Placental epithelial cell (primary cell): Measurements from ENCODE around the gene CD70. TPM values are rescaled to one million over a fixed set of nuclear protein-coding genes. Genes with fewer than 3 reads are reported as not detected.

ENCODE experiments used
- small RNA-seq: library from RNA; depleted of rRNA; stranded (forward); fragments of <200 nt; gene quantifications from one replicate; pipeline ENCODE3, GENCODE V24; 2012
- total RNA-seq: library from RNA; depleted of rRNA; stranded (reverse); fragments of >200 nt; gene quantifications from 2 replicates; pipeline ENCODE4 v1.2.3, GENCODE V29; 2012

CD70 gene
- not detected in 2 replicates for total RNA-seq

GRCh38 chr19:6590827-6591319 is at the start of gene CD70:
Gene CD70 (minus strand): TSS chr19:6591150. CDS start chr19:6591002, 148 bp downstream.

Small RNA genes lying within 50 kb of the gene (small RNA-seq; reads per million reads assigned to genes)
- not detected for gene RF00019

Other genes with a start within 250 kb of the CD70 start
- gene CLPP, start 229.6 kb downstream of the CD70 start, total RNA-seq, result 32.2 and 56.3 TPM in 2 replicates
- gene ALKBH7, start 218.4 kb downstream of the CD70 start, total RNA-seq, result 71.4 and 73.0 TPM in 2 replicates
- 1.2 and 1.4 TPM in 2 replicates for gene PSPN, start 215.2 kb downstream of the CD70 start, total RNA-seq
- gene GTF2F1, start 198.0 kb downstream of the CD70 start, total RNA-seq, result 43.7 and 70.3 TPM in 2 replicates
- 79.7 and 92.4 TPM in 2 replicates for gene KHSRP, start 166.3 kb downstream of the CD70 start, total RNA-seq
- not detected in 2 replicates for gene SLC25A41, start 157.4 kb downstream of the CD70 start, total RNA-seq
- 4.7 and 5.4 TPM in 2 replicates for gene SLC25A23, start 131.4 kb downstream of the CD70 start, total RNA-seq
- gene CRB3, start 126.9 kb downstream of the CD70 start, total RNA-seq, result 0.39 and 0.65 TPM in 2 replicates
- gene DENND1C, start 109.4 kb downstream of the CD70 start, total RNA-seq, result not detected in 2 replicates
- not detected in 2 replicates for gene TUBB4A, start 88.8 kb downstream of the CD70 start, total RNA-seq
- gene TNFSF9, start 60.1 kb downstream of the CD70 start, total RNA-seq, result not detected in 2 replicates
- gene TNFSF14, start 79.0 kb upstream of the CD70 start, total RNA-seq, result not detected in 2 replicates
- gene C3, start 129.5 kb upstream of the CD70 start, total RNA-seq, result 0.33 TPM in 1 of 2 replicates, not detected in the other
- gene GPR108, start 146.4 kb upstream of the CD70 start, total RNA-seq, result 47.0 and 53.4 TPM in 2 replicates
- 136 and 162 TPM in 2 replicates for gene TRIP10, start 148.5 kb upstream of the CD70 start, total RNA-seq
- 50.3 and 105 TPM in 2 replicates for gene SH2D3A, start 176.3 kb upstream of the CD70 start, total RNA-seq
- not detected in 2 replicates for gene VAV1, start 181.6 kb upstream of the CD70 start, total RNA-seq